ENCODE measurements around the gene NTM. TPM values are rescaled to one million over a fixed set of nuclear protein-coding genes. Genes with fewer than 3 reads are reported as not detected.

Gene NTM
- total and polyA plus RNA-seq, 12 donors, result 0.26 to 11.5 (median 4.0) TPM

- no peak for DNase-seq
- no peaks in the 10 kb centered on the region for H3K36me3 ChIP-seq (replicated peaks in 1 of 2)
- 63 to 79% (median 72%) methylated on average over 3 of the region's 3 CpGs for WGBS, 4 donors
- intact Hi-C loops (cut with DNase I), result no loop called here
- H3K4me3 ChIP-seq, result no peak overlapping the region
- TF ChIP-seq POLR2A (IDR thresholded peaks at IDR 0.05), result no peak
- TF ChIP-seq, protein P1, sequence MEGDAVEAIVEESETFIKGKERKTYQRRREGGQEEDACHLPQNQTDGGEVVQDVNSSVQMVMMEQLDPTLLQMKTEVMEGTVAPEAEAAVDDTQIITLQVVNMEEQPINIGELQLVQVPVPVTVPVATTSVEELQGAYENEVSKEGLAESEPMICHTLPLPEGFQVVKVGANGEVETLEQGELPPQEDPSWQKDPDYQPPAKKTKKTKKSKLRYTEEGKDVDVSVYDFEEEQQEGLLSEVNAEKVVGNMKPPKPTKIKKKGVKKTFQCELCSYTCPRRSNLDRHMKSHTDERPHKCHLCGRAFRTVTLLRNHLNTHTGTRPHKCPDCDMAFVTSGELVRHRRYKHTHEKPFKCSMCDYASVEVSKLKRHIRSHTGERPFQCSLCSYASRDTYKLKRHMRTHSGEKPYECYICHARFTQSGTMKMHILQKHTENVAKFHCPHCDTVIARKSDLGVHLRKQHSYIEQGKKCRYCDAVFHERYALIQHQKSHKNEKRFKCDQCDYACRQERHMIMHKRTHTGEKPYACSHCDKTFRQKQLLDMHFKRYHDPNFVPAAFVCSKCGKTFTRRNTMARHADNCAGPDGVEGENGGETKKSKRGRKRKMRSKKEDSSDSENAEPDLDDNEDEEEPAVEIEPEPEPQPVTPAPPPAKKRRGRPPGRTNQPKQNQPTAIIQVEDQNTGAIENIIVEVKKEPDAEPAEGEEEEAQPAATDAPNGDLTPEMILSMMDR (IDR thresholded peaks at IDR 0.05), result no peak
- H3K4me1 ChIP-seq (replicated peaks in 1 of 2), result no peaks in the 10 kb centered on the region
- no peaks in the 10 kb centered on the region for H3K9me3 ChIP-seq (replicated peaks in 1 of 3)
- H3K27ac ChIP-seq, result no peak overlapping the region
- H3K27me3 ChIP-seq, result no peaks in the 10 kb centered on the region
Observed at GRCh38 chr11:131787119-131787518, 416.7 kb downstream of the NTM start.

- no peak for TF ChIP-seq POLR2A (IDR thresholded peaks at IDR 0.05)
- TF ChIP-seq, protein P1 (IDR thresholded peaks at IDR 0.05), result no peak
- Histone ChIP-seq H3K4me3 (no peak overlapping the region), H3K27ac (no peak overlapping the region), H3K9me3 (replicated peaks in 1 of 3) (no peaks in the 10 kb centered on the region), H3K36me3 (replicated peaks in 1 of 2) (no peaks in the 10 kb centered on the region), H3K4me1 (replicated peaks in 1 of 2) (no peaks in the 10 kb centered on the region), H3K27me3 (no peaks in the 10 kb centered on the region)
- intact Hi-C loops (cut with DNase I), result no loop called here
- no peak for DNase-seq
- 58 to 80% (median 69%) methylated on average over 1 of the region's 1 CpG for WGBS, 4 donors
Observed at GRCh38 chr11:131790586-131790985, 420.2 kb downstream of the NTM start.

- H3K27me3 ChIP-seq, result no peaks in the 10 kb centered on the region
- no peak overlapping the region for H3K4me3 ChIP-seq
- DNase-seq, result no peak
- H3K4me1 ChIP-seq (replicated peaks in 1 of 2), result no peaks in the 10 kb centered on the region
- H3K36me3 ChIP-seq (replicated peaks in 1 of 2), result no peaks in the 10 kb centered on the region
- H3K27ac ChIP-seq, result no peak overlapping the region
- H3K9me3 ChIP-seq (replicated peaks in 1 of 3), result no peaks in the 10 kb centered on the region
- intact Hi-C loops (cut with DNase I), result no loop called here
- TF ChIP-seq POLR2A (IDR thresholded peaks at IDR 0.05), result no peak
- TF ChIP-seq, protein P1 (IDR thresholded peaks at IDR 0.05), result no peak
- 70 to 81% (median 74%) methylated on average over 3 of the region's 3 CpGs for WGBS, 4 donors
Observed at GRCh38 chr11:131792243-131792642, 421.8 kb downstream of the NTM start.

DNA sequence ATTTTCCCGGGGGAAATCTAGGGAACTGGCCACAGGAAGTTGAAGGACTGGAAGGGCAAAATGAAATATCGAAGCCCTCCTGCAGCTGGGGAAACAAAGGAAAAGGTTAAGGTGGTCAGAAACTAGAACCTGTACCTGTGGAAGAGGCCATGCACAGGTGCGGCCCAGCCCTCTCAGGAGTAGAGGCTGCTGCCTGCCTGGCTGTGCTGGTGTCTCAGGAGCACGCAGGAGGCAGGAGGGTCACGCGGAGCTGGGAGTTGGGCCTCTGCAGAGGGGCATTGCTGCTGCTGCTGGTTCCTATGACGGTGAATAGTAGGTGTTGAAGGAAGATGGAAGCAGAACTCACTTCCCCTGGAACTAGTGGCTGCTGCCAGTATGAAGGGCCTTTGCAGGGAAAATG is 425.7 kb downstream of the NTM start:
- H3K9me3 ChIP-seq (replicated peaks in 1 of 3), result no peaks in the 10 kb centered on the region
- TF ChIP-seq, protein P1 (IDR thresholded peaks at IDR 0.05), result no peak
- no peak for TF ChIP-seq POLR2A (IDR thresholded peaks at IDR 0.05)
- intact Hi-C loops (cut with DNase I), result no loop called here
- no peak overlapping the region for H3K27ac ChIP-seq
- DNase-seq, result no peak
- H3K27me3 ChIP-seq, result no peaks in the 10 kb centered on the region
- no peaks in the 10 kb centered on the region for H3K36me3 ChIP-seq (replicated peaks in 1 of 2)
- no peak overlapping the region for H3K4me3 ChIP-seq
- H3K4me1 ChIP-seq (replicated peaks in 1 of 2), result no peaks in the 10 kb centered on the region
- WGBS, 4 donors, result 80 to 84% (median 82%) methylated on average over 7 of the region's 7 CpGs

Data from adrenal gland (tissue), 12 donors.